ENCODE results near the gene SPAG4.

SPAG4 gene

GRCh38 chr20:35615667-35616464, at the start of gene SPAG4:
TSS of gene SPAG4 (plus strand) at chr20:35615829. CDS start at chr20:35616004, 175 bp downstream.
- in situ Hi-C loops (cut with HindIII; ENCODE audit: low sequenced_read_pairs) = no loop called here

DNA sequence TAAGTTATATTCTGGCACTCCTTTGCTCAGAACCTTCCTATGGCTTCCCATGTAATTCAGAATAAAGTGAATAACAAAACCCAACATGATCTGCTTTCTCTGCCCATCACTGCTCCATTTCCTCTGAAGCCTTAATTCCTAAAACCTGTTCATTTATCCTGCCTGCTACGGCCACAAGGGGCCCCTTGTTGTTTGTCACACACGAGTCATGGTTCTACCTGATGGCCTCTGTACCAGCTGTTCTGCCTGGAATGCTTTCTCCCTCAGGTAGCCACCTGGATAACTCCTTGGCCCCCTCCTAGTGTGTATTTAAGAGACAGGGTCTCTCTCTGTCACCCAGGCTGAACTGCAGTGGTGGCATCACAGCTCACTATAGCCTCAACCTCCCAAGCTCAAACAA, 47.0 kb upstream of the SPAG4 start:
- in situ Hi-C loops (cut with HindIII; ENCODE audit: low sequenced_read_pairs) = no loop called here

GRCh38 chr20:35571555-35571954, 44.1 kb upstream of the SPAG4 start:
- in situ Hi-C loops (cut with HindIII; ENCODE audit: low sequenced_read_pairs) = no loop called here

- in situ Hi-C loops (cut with HindIII; ENCODE audit: low sequenced_read_pairs) = no loop called here
Observed at GRCh38 chr20:35572838-35573237, 42.8 kb upstream of the SPAG4 start.

GRCh38 chr20:35575958-35576357, 39.7 kb upstream of the SPAG4 start:
- in situ Hi-C loops (cut with HindIII; ENCODE audit: low sequenced_read_pairs) = no loop called here

GRCh38 chr20:35576816-35577215, 38.8 kb upstream of the SPAG4 start:
- in situ Hi-C loops (cut with HindIII; ENCODE audit: low sequenced_read_pairs) = no loop called here

DNA sequence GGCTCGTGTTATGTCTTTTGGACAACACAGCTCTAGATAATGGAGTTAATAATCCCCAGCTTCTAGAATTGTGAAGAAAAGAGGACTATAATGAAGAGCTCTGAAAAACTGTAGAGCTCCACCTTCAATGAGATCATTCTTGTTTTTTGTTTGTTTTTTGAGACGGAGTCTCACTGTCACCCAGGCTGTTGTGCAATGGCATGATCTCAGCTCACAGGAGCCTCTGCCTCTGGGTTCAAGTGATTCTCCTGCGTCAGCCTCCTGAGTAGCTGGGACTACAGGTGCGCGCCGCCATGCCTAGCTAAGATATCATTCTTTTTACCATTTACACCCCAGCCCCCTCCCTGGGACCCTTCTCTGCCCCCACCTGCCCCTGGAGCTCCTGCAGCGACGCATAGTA, 37.2 kb upstream of the SPAG4 start:
- in situ Hi-C loops (cut with HindIII; ENCODE audit: low sequenced_read_pairs) = no loop called here

DNA sequence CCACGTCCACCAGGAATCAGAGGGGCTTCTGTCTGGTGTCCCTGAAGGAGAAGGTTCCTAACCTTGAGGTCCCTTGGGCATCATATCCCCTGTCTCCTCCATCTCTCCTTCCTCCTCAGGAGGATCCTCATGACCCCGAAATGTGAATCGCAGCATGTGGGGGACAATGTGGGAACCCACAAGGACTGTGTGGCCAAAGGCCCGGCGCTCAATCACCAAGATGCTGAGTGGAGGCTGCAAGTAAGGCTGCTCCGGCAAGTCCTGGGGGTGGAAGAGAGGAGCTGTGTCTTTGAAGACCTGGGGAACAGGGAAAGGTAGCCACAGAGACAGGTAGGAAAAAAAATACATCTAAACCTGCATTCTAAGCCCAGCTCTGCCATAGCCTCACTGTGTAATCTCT, 36.4 kb upstream of the SPAG4 start:
- in situ Hi-C loops (cut with HindIII; ENCODE audit: low sequenced_read_pairs) = no loop called here

DNA sequence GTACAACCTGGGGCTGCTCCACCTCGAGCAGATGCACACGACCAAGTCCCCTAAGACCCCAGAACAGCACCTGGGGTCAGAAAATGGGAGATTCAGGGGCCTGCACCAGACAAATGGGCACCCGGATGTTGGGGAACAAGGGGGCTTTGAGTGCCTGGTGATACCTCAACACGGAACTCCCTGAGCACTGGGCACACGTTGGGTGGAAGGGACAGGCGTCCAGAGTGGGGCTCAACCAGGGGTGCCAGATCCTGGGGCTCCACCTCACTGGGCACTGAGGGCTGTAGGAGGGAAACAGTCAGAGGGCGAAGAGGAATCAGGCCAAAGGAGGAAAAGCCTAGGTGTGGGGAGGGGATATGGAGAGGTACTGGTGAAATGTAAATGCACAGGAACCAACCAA, 33.5 kb upstream of the SPAG4 start:
- in situ Hi-C loops (cut with HindIII; ENCODE audit: low sequenced_read_pairs) = no loop called here

GRCh38 chr20:35582741-35583404, 32.8 kb upstream of the SPAG4 start:
- in situ Hi-C loops (cut with HindIII; ENCODE audit: low sequenced_read_pairs) = no loop called here

GRCh38 chr20:35583636-35584560, 31.7 kb upstream of the SPAG4 start:
- in situ Hi-C loops (cut with HindIII; ENCODE audit: low sequenced_read_pairs) = no loop called here

- in situ Hi-C loops (cut with HindIII; ENCODE audit: low sequenced_read_pairs) = no loop called here
Observed at GRCh38 chr20:35586751-35587425, 28.7 kb upstream of the SPAG4 start.

DNA sequence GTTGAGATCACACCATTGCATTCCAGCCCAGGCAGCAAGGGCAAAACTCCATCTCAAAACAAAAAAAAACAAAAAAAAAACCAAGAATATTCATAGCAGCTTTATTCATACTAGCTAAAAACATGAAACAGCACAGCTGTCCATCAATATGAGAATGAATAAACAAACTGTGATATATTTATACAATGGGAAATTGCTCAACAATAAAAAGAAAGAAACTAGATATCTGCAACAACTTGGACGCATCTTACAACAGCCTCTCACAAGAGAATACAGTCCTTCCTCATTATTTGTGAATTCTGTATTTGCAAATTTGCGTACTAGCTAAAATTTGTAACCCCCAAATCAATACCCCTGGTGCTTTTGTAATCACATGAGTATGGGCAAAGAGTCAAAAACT, 28.2 kb upstream of the SPAG4 start:
- in situ Hi-C loops (cut with HindIII; ENCODE audit: low sequenced_read_pairs) = no loop called here

GRCh38 chr20:35588397-35588796, 27.2 kb upstream of the SPAG4 start:
- in situ Hi-C loops (cut with HindIII; ENCODE audit: low sequenced_read_pairs) = no loop called here

GRCh38 chr20:35592339-35592974, 23.2 kb upstream of the SPAG4 start:
- in situ Hi-C loops (cut with HindIII; ENCODE audit: low sequenced_read_pairs) = no loop called here

GRCh38 chr20:35595456-35595855, 20.2 kb upstream of the SPAG4 start:
- in situ Hi-C loops (cut with HindIII; ENCODE audit: low sequenced_read_pairs) = no loop called here

DNA sequence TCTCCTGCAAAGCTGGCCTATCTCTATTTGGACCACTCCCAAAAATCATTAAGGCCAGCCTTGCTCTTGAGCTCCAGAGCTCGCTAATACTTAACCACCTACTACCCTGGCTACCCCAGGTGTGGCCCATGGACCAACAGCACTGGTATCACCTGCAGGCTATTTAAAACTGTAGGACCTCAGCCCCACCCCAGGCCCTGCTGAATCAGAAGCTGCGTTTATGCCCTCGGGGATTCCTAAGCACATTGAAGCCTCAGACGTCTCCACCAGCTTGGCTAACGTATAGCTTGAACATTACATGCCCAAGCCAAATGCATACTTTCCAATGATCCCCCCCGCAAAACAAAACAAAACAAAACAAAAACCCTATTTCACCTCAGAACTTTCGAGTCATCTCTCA, 19.7 kb upstream of the SPAG4 start:
- in situ Hi-C loops (cut with HindIII; ENCODE audit: low sequenced_read_pairs) = no loop called here

GRCh38 chr20:35597186-35597585, 18.4 kb upstream of the SPAG4 start:
- in situ Hi-C loops (cut with HindIII; ENCODE audit: low sequenced_read_pairs) = no loop called here

- in situ Hi-C loops (cut with HindIII; ENCODE audit: low sequenced_read_pairs) = no loop called here
Observed at GRCh38 chr20:35598476-35598875, 17.2 kb upstream of the SPAG4 start.

Data from DLD1 (cell line).